Measurements from ENCODE around the gene FKBP2. TPM values are rescaled to one million over a fixed set of nuclear protein-coding genes. Genes with fewer than 3 reads are reported as not detected.

Gene FKBP2
- polyA plus RNA-seq, 1 donor (not counting 4 experiments of a cell fraction or from before 2014, with no cell fraction given): 40.3 TPM

GRCh38 chr11:64231546-64231945 lies 9.3 kb upstream of the FKBP2 start:
- H3K9ac ChIP-seq (ENCODE audit: control insufficient read depth, extremely low read depth, insufficient read depth, low read length): no peak overlapping the region
- TF ChIP-seq CTCF (optimal IDR thresholded peaks at IDR 0.05 in 1 of 3, IDR thresholded peaks at IDR 0.05 in 1 of 3, conservative IDR thresholded peaks at IDR 0.05 in 1 of 3; ENCODE audit: extremely low read depth in 1 of 3, insufficient read depth in 2 of 3, low read length in 3 of 3) (no peak), EZH2 (IDR thresholded peaks at IDR 0.05; ENCODE audit: low read length) (no peak)
- peaks cover 9% of the 10 kb centered on the region for H3K79me2 ChIP-seq (ENCODE audit: control insufficient read depth, insufficient read depth, low read length)
- H3K9me3 ChIP-seq (ENCODE audit: control insufficient read depth, low read depth, low read length): no peaks in the 10 kb centered on the region
- H3K4me2 ChIP-seq (ENCODE audit: control insufficient read depth, extremely low read depth, insufficient read depth, low read depth, low read length): no peak overlapping the region
- H3K9me1 ChIP-seq (ENCODE audit: control insufficient read depth, extremely low read depth, insufficient read depth, low read length): peaks cover 2% of the 10 kb centered on the region
- H3K27me3 ChIP-seq (ENCODE audit: control insufficient read depth, extremely low read depth, insufficient read depth, low read length): no peaks in the 10 kb centered on the region
- FAIRE-seq: no peak
- H3K36me3 ChIP-seq (ENCODE audit: control insufficient read depth in 2 of 2, extremely low read depth in 1 of 2, insufficient read depth in 2 of 2, low read length in 2 of 2): peaks cover 3 to 7% of the 10 kb centered on the region in 2 experiments
- H3K4me1 ChIP-seq (ENCODE audit: control insufficient read depth, extremely low read depth, insufficient read depth, low read length): peaks cover 55% of the 10 kb centered on the region
- no peak overlapping the region for H3K27ac ChIP-seq (ENCODE audit: control insufficient read depth, insufficient read depth, low read length)
- dilution Hi-C loops (cut with MboI; ENCODE audit: extremely low pct_ligation_motif_present, low sequenced_read_pairs): no loop called here
- H4K20me1 ChIP-seq (ENCODE audit: control insufficient read depth, extremely low read depth, insufficient read depth, low read length): no peaks in the 10 kb centered on the region
- H2AFZ ChIP-seq (ENCODE audit: control insufficient read depth, low read length): no peak overlapping the region
- H3K4me3 ChIP-seq (ENCODE audit: control insufficient read depth in 2 of 3, extremely low read depth in 1 of 3, insufficient read depth in 2 of 3, low read depth in 1 of 3, low read length in 3 of 3): no peak overlapping the region
- DNase-seq (ENCODE audit: low read depth, low spot score): no peak

- Histone ChIP-seq H2AFZ (ENCODE audit: control insufficient read depth, low read length) (no peak overlapping the region), H3K9ac (ENCODE audit: control insufficient read depth, extremely low read depth, insufficient read depth, low read length) (no peak overlapping the region), H3K27me3 (ENCODE audit: control insufficient read depth, extremely low read depth, insufficient read depth, low read length) (no peaks in the 10 kb centered on the region), H3K27ac (ENCODE audit: control insufficient read depth, insufficient read depth, low read length) (no peak overlapping the region), H4K20me1 (ENCODE audit: control insufficient read depth, extremely low read depth, insufficient read depth, low read length) (no peaks in the 10 kb centered on the region), H3K36me3 (ENCODE audit: control insufficient read depth in 2 of 2, extremely low read depth in 1 of 2, insufficient read depth in 2 of 2, low read length in 2 of 2) (peaks cover 3 to 8% of the 10 kb centered on the region in 2 experiments), H3K4me2 (ENCODE audit: control insufficient read depth, extremely low read depth, insufficient read depth, low read depth, low read length) (peak overlapping the region; percentile 37), H3K79me2 (ENCODE audit: control insufficient read depth, insufficient read depth, low read length) (peaks cover under 1% of the 10 kb centered on the region), H3K4me1 (ENCODE audit: control insufficient read depth, extremely low read depth, insufficient read depth, low read length) (peaks cover 52% of the 10 kb centered on the region), H3K9me1 (ENCODE audit: control insufficient read depth, extremely low read depth, insufficient read depth, low read length) (peaks cover 2% of the 10 kb centered on the region), H3K9me3 (ENCODE audit: control insufficient read depth, low read depth, low read length) (no peaks in the 10 kb centered on the region), H3K4me3 (ENCODE audit: control insufficient read depth in 2 of 3, extremely low read depth in 1 of 3, insufficient read depth in 2 of 3, low read depth in 1 of 3, low read length in 3 of 3) (no peak overlapping the region)
- TF ChIP-seq CTCF (optimal IDR thresholded peaks at IDR 0.05 in 1 of 3, IDR thresholded peaks at IDR 0.05 in 1 of 3, conservative IDR thresholded peaks at IDR 0.05 in 1 of 3; ENCODE audit: extremely low read depth in 1 of 3, insufficient read depth in 2 of 3, low read length in 3 of 3) (no peak), EZH2 (IDR thresholded peaks at IDR 0.05; ENCODE audit: low read length) (no peak)
- dilution Hi-C loops (cut with MboI; ENCODE audit: extremely low pct_ligation_motif_present, low sequenced_read_pairs): no loop called here
- DNase-seq (ENCODE audit: low read depth, low spot score): no peak
- no peak for FAIRE-seq
Observed at GRCh38 chr11:64232182-64232966, 8.5 kb upstream of the FKBP2 start.

Measured in keratinocyte (primary cell).